Cardiac fibroblast (primary cell): ENCODE data around the gene PRR16.

Experiments used
- DNase-seq, 2 donors: peaks; one replicate each; pipeline versions ENCODE4 v3.0.0 to v3.0.0-alpha.2; 2010; ENCODE audit warnings: low read depth in 2 of 2
- H3K4me3 ChIP-seq, 2 donors: replicated peaks in 1 of 2; 1 replicate in 1 of 2; 2 replicates in 1 of 2; pipeline ENCODE4 v1.5.1; 2011; ENCODE audit warnings: low read depth in 2 of 2, low read length in 2 of 2, mild to moderate bottlenecking in 2 of 2, moderate library complexity in 1 of 2
- TF ChIP-seq, protein P1 (sequence below): IDR thresholded peaks from one replicate; pipeline ENCODE4 v1.5.1; 2011; ENCODE audit warnings: low read depth, mild to moderate bottlenecking, low read length, inconsistent platforms

Gene PRR16

DNA sequence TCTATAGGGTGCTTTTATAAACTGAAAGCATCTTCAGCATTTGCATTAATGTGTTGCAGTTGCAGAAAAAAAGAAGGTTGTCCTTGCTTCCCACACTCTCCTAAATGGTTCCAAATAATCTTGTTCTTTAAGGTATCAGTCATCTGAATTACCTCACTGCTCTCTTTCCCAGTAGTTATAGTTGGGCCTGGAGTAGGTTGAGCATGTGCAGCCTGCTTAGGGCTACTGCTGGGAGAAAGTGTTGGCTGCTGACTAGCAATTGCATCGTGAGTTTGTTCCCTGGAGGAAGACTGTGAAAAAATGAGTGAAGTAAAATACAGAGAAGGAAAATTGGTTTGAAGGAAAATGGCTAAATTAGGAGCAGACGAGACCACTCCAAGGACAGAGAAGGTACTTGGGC lies 74.5 kb downstream of the PRR16 start:
- H3K4me3 ChIP-seq = no peak overlapping the region
- TF ChIP-seq, protein P1, sequence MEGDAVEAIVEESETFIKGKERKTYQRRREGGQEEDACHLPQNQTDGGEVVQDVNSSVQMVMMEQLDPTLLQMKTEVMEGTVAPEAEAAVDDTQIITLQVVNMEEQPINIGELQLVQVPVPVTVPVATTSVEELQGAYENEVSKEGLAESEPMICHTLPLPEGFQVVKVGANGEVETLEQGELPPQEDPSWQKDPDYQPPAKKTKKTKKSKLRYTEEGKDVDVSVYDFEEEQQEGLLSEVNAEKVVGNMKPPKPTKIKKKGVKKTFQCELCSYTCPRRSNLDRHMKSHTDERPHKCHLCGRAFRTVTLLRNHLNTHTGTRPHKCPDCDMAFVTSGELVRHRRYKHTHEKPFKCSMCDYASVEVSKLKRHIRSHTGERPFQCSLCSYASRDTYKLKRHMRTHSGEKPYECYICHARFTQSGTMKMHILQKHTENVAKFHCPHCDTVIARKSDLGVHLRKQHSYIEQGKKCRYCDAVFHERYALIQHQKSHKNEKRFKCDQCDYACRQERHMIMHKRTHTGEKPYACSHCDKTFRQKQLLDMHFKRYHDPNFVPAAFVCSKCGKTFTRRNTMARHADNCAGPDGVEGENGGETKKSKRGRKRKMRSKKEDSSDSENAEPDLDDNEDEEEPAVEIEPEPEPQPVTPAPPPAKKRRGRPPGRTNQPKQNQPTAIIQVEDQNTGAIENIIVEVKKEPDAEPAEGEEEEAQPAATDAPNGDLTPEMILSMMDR = no peak
- DNase-seq = peak; percentile 41 to 73

GRCh38 chr5:120539471-120539870 lies 75.4 kb downstream of the PRR16 start:
- no peak overlapping the region for H3K4me3 ChIP-seq
- DNase-seq = no peak
- TF ChIP-seq, protein P1 = no peak

DNA sequence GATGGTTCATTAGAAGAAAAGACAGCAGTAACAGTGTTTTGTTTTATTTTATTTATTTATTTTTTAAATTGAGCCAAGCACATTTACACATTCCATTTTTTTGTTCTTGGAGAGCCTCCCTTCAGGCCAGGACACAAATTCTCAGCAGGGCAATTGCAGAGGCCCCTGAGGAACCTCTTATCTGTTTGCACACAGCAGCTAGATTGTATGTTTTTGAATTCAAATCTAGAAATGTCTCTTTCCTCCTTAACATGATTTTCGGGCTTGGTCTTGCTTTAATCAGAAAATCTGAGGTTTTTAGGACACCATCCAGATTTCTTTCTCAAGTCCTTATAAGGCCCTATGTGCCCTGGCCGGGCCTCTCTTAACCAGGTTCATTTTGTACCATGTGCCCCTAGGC lies 76.0 kb downstream of the PRR16 start:
- H3K4me3 ChIP-seq = no peak overlapping the region
- DNase-seq = no peak
- TF ChIP-seq, protein P1 = no peak

- H3K4me3 ChIP-seq = no peak overlapping the region
- DNase-seq = peak in 1 of 2 donors; percentile 34
Measured at GRCh38 chr5:120544043-120544442, 79.9 kb downstream of the PRR16 start.

DNA sequence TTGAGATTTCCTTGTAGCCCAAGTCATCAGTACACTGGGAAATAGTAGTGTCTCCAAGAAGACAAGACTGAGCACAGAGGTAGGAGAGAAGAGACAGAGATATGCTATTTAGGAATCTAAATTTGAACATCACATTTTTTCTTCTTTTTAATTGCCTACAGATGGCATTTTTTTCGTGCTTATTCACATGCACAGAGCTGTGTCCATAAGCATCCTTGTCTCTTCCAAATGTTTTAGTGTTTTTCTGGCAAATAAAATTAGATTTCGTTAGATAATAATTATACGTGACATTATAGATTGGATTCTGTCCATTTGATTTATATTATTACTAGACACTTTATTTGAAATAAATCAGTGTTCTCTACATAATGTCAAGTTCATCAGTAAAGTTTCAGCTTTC lies 80.9 kb downstream of the PRR16 start:
- TF ChIP-seq, protein P1 = no peak
- no peak for DNase-seq

More at GRCh38 chr5:120544043-120544442, 79.9 kb downstream of the PRR16 start:
- TF ChIP-seq, protein P1 = no peak

GRCh38 chr5:120545951-120546350 lies 81.9 kb downstream of the PRR16 start:
- H3K4me3 ChIP-seq = no peak overlapping the region
- TF ChIP-seq, protein P1 = no peak
- peak in 1 of 2 donors; percentile 17 for DNase-seq

More for the DNA sequence above, 80.9 kb downstream of the PRR16 start:
- no peak overlapping the region for H3K4me3 ChIP-seq

DNA sequence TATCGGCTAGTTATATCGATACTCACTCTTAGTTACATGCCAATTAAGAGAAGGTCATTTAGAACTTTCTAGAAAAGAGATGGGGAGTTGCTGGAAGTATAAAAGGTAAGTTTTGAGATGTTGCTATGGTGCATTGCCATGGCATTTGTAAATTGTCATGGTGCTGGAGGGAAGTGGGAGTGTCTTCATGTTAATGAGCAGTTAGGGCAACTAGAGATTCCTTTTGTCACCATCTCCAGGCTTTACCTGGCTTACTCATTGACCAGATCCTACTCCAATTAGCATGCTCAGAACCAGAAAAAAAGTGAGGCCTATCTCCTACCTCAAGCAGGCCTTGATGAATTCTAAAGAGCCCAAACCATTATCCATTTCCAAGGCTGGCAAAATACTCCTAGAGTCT lies 82.8 kb downstream of the PRR16 start:
- TF ChIP-seq, protein P1 = no peak
- DNase-seq = no peak
- H3K4me3 ChIP-seq = no peak overlapping the region
